K562 (cell line): ENCODE measurements around the gene FAAP100.

Experiments used
- ATF7 ChIP-seq: fragments of 450-650 bp; IDR thresholded peaks from 2 replicates; pipeline ENCODE4 v1.7.1; 2014; ENCODE audit warnings: mild to moderate bottlenecking, moderate library complexity
- EGR1 ChIP-seq: fragments of 450-650 bp; conservative IDR thresholded peaks from 2 replicates; pipeline ENCODE4 v1.6.1; 2017; ENCODE audit warnings: mild to moderate bottlenecking
- GATA2 ChIP-seq: sonication (generic); formaldehyde crosslinking; IDR thresholded peaks from 2 replicates; pipeline ENCODE4 v1.4.0; 2020; ENCODE audit warnings: mild to moderate bottlenecking, missing genetic modification reagents
- KAT7 ChIP-seq: sonication (generic); formaldehyde crosslinking; IDR thresholded peaks from 2 replicates; pipeline ENCODE4 v1.8.0; 2022; ENCODE audit warnings: missing genetic modification reagents, mild to moderate bottlenecking, borderline replicate concordance

GRCh38 chr17:81552244-81553017 is at the start of gene FAAP100:
- TF ChIP-seq ATF7 (0 out of 2 replicates have a peak, but pooled peaks have one; percentile 6), KAT7 (0 out of 2 replicates have a peak, but pooled peaks have one; percentile 44), EGR1 (peak; percentile 93), GATA2 (CRISPR knock-in tag) (no peak)
